Transverse colon (tissue), 4 donors: ENCODE measurements around the gene PPP1R15B. TPM values are rescaled to one million over a fixed set of nuclear protein-coding genes. Genes with fewer than 3 reads are reported as not detected.
A peak's percentile ranks its signal among the peaks of the same experiment; 100 is the strongest.

ENCODE experiments used
- DNase-seq: peaks from one replicate; pipeline ENCODE4 v3.0.0-alpha.2; 2019
- H3K27ac ChIP-seq, 4 donors: fragments of 200-600 bp; sonication (generic); 2 replicates each; pipeline ENCODE4 v1.5.1; 2016 to 2018; ENCODE audit warnings: inconsistent platforms in 4 of 4
- H3K27me3 ChIP-seq: fragments of 200-600 bp; sonication (generic); 2 replicates; pipeline ENCODE4 v1.5.1; 2017; ENCODE audit warnings: inconsistent platforms
- H3K36me3 ChIP-seq, 4 donors: fragments of 200-600 bp; sonication (generic); 2 replicates each; pipeline ENCODE4 v1.5.1; 2017 to 2019; ENCODE audit warnings: inconsistent platforms in 4 of 4
- H3K4me1 ChIP-seq, 4 donors: fragments of 200-600 bp; sonication (generic); 2 replicates each; pipeline ENCODE4 v1.5.1; 2017 to 2020; ENCODE audit warnings: inconsistent platforms in 4 of 4
- H3K4me3 ChIP-seq, 4 donors: fragments of 200-600 bp; sonication (generic); 1 replicate in 1 of 4; 2 replicates in 3 of 4; pipeline versions ENCODE4 v1.5.1 to v1.6.1; 2017 to 2019; ENCODE audit warnings: inconsistent platforms in 4 of 4
- H3K9me3 ChIP-seq, 2 donors: fragments of 200-600 bp; sonication (generic); 2 replicates each; pipeline ENCODE4 v1.5.1; 2017 to 2019; ENCODE audit warnings: inconsistent platforms in 2 of 2
- CTCF ChIP-seq, 5 experiments: fragments of 200-600 bp in 3 of 5; fragments of 450-650 bp in 2 of 5; sonication (generic) in 3 of 5; IDR thresholded peaks; 1 replicate in 2 of 5; 2 replicates in 3 of 5; pipeline ENCODE4 v1.5.1; 2016 to 2017; ENCODE audit warnings: antibody characterized with exemption in 5 of 5, inconsistent platforms in 3 of 5, mild to moderate bottlenecking in 2 of 5, moderate library complexity in 1 of 5
- EP300 ChIP-seq: sonication (generic); formaldehyde crosslinking; IDR thresholded peaks from one replicate; pipeline ENCODE4 v1.6.1; 2017; ENCODE audit warnings: antibody characterized with exemption, low read depth
- POLR2A ChIP-seq: fragments of 450-650 bp; IDR thresholded peaks from one replicate; pipeline ENCODE4 v1.6.1; 2016; ENCODE audit warnings: antibody characterized with exemption, mild to moderate bottlenecking, moderate library complexity
- POLR2AphosphoS5 ChIP-seq, 3 donors: sonication (generic); formaldehyde crosslinking; IDR thresholded peaks; one replicate each; pipeline ENCODE4 v1.6.1; 2016; ENCODE audit warnings: antibody characterized with exemption in 3 of 3
- WGBS, 2 donors: methylation state at CpG; one replicate each; pipeline ENCODE4 v1.1.5; 2018; ENCODE audit warnings: low coverage in 1 of 2; 5-methylcytosine and 5-hydroxymethylcytosine counted together
- in situ Hi-C, 4 donors: fragments of 200-750 bp; cut with MboI; loops; one replicate each; pipeline versions ENCODE4 v1.15.0 to v1.15.1; 2017; ENCODE audit warnings: low sequenced_read_pairs in 3 of 4, low pct_ligation_motif_present in 1 of 4, low pct_unique_long_range_greater_than_20kb in 1 of 4
- intact Hi-C: fragments of 100-400 bp; cut with DNase I; formaldehyde crosslinking; loops from one replicate; pipeline ENCODE4 v1.15.1; 2023; ENCODE audit warnings: low total_unique reads
- total RNA-seq, 4 donors: library from RNA; depleted of rRNA; stranded (reverse); fragments of >200 nt; gene quantifications; one replicate each; pipeline ENCODE4 v1.1.0, GENCODE V29; 2016

PPP1R15B gene
- 10 to 100 TPM; 30.8 to 74.2 (median 54.5) TPM for total RNA-seq

- in situ Hi-C loops: no loop called here
- TF ChIP-seq POLR2A (peak; percentile 98), CTCF (IDR thresholded peaks at IDR 0.05) (no peak), POLR2AphosphoS5 (IDR thresholded peaks at IDR 0.05) (peak; percentile 98), EP300 (peak; percentile 55)
- Histone ChIP-seq H3K36me3 (no peaks in the 10 kb centered on the region), H3K4me1 (peaks cover under 1 to 22% (median 17%) of the 10 kb centered on the region in 4 donors), H3K4me3 (peak within 1 kb of the TSS; percentile 63 to 94 (median 82)), H3K9me3 (no peaks in the 10 kb centered on the region), H3K27ac (peak within 1 kb of the TSS; percentile 97 to 100 (median 100)), H3K27me3 (no peaks in the 10 kb centered on the region)
- intact Hi-C loops: no loop called here
- peak; percentile 98 for DNase-seq
- 0% methylated on average over 68 of the region's 69 CpGs; no CpG with 5 or more reads in 1 of the 2 donors for WGBS, 2 donors
These were observed at the start of gene PPP1R15B for GRCh38 chr1:204411451-204412204. Gene PPP1R15B (minus strand): TSS chr1:204411817. CDS start chr1:204411411, 406 bp downstream.

GRCh38 chr1:204460346-204460745 is 48.7 kb upstream of the PPP1R15B start:
- no peak overlapping the region for H3K27ac ChIP-seq
- intact Hi-C loops: no loop called here

GRCh38 chr1:204459706-204460105 is 48.1 kb upstream of the PPP1R15B start:
- TF ChIP-seq CTCF (IDR thresholded peaks at IDR 0.05) (no peak), EP300 (no peak), POLR2A (no peak), POLR2AphosphoS5 (IDR thresholded peaks at IDR 0.05) (no peak)
- Histone ChIP-seq H3K36me3 (peaks cover 0 to 28% (median 5%) of the 10 kb centered on the region in 4 donors), H3K9me3 (no peaks in the 10 kb centered on the region), H3K27ac (no peak overlapping the region), H3K4me1 (peaks cover 0 to 6% (median 0%) of the 10 kb centered on the region in 4 donors), H3K27me3 (no peaks in the 10 kb centered on the region), H3K4me3 (no peak overlapping the region)
- intact Hi-C loops (no loop called here), in situ Hi-C loops (no loop called here)
- DNase-seq: no peak
- 98% methylated on average over 4 of the region's 4 CpGs; no CpG with 5 or more reads in 1 of the 2 donors for WGBS, 2 donors

More at GRCh38 chr1:204460346-204460745, 48.7 kb upstream of the PPP1R15B start:
- no peak for DNase-seq
- Histone ChIP-seq H3K9me3 (no peaks in the 10 kb centered on the region), H3K4me3 (no peak overlapping the region), H3K27me3 (no peaks in the 10 kb centered on the region), H3K4me1 (peaks cover 0 to 10% (median 0%) of the 10 kb centered on the region in 4 donors), H3K36me3 (peaks cover 0 to 28% (median 5%) of the 10 kb centered on the region in 4 donors)
- in situ Hi-C loops: no loop called here
- no peak for TF ChIP-seq CTCF (IDR thresholded peaks at IDR 0.05)
- WGBS, 2 donors: 94% methylated on average over 8 of the region's 8 CpGs; no CpG with 5 or more reads in 1 of the 2 donors

GRCh38 chr1:204457666-204458065 is 46.0 kb upstream of the PPP1R15B start:
- 90% methylated on average over 5 of the region's 5 CpGs; no CpG with 5 or more reads in 1 of the 2 donors for WGBS, 2 donors
- H3K27me3 ChIP-seq: no peaks in the 10 kb centered on the region
- in situ Hi-C loops: no loop called here
- peaks cover 3 to 17% (median 10%) of the 10 kb centered on the region in 4 donors for H3K4me1 ChIP-seq
- no peak for DNase-seq
- intact Hi-C loops: no loop called here
- peak overlapping the region in 1 of 4 donors; percentile 44 for H3K27ac ChIP-seq
- peaks cover 0 to 28% (median 7%) of the 10 kb centered on the region in 4 donors for H3K36me3 ChIP-seq
- TF ChIP-seq EP300: no peak
- TF ChIP-seq CTCF (IDR thresholded peaks at IDR 0.05): no peak
- no peak for TF ChIP-seq POLR2AphosphoS5 (IDR thresholded peaks at IDR 0.05)
- TF ChIP-seq POLR2A: no peak
- H3K4me3 ChIP-seq: no peak overlapping the region
- H3K9me3 ChIP-seq: no peaks in the 10 kb centered on the region
